GM23338 (cell line): Measurements from ENCODE around the gene TNFRSF4. TPM values are rescaled to one million over a fixed set of nuclear protein-coding genes. Genes with fewer than 3 reads are reported as not detected.

ENCODE experiments used
- ATAC-seq: fragments of 200-7000 bp; cut with Tn5 transposase; 3 replicates; pipeline ENCODE4 v1.9.1; 2020
- DNase-seq: peaks from one replicate; pipeline ENCODE4 v3.0.0-alpha.2; 2015; ENCODE audit warnings: low spot score
- H2AFZ ChIP-seq: fragments of 200-600 bp; sonication (generic); 2 replicates; pipeline ENCODE4 v1.8.0; 2016; ENCODE audit warnings: antibody characterized with exemption, mild to moderate bottlenecking, moderate library complexity
- H3F3A ChIP-seq: fragments of 200-600 bp; sonication (generic); replicated peaks from 2 replicates; pipeline ENCODE4 v1.8.0; 2017; ENCODE audit warnings: antibody characterized with exemption, mixed run types, low read depth
- H3K27ac ChIP-seq: fragments of 200-600 bp; sonication (generic); 2 replicates; pipeline ENCODE4 v1.6.1; 2016; ENCODE audit warnings: low read depth
- H3K27me3 ChIP-seq: fragments of 200-600 bp; sonication (generic); 2 replicates; pipeline ENCODE4 v1.8.0; 2016; ENCODE audit warnings: mild to moderate bottlenecking, mixed run types, moderate library complexity; ENCODE audit not compliant: insufficient read depth
- H3K36me3 ChIP-seq: fragments of 200-600 bp; sonication (generic); 2 replicates; pipeline ENCODE4 v1.8.0; 2016; ENCODE audit warnings: mild to moderate bottlenecking; ENCODE audit not compliant: insufficient read depth
- H3K4me1 ChIP-seq: fragments of 200-600 bp; sonication (generic); 2 replicates; pipeline ENCODE4 v1.8.0; 2016; ENCODE audit warnings: mild to moderate bottlenecking, moderate library complexity; ENCODE audit not compliant: insufficient read depth
- H3K4me2 ChIP-seq: fragments of 200-600 bp; sonication (generic); 2 replicates; pipeline ENCODE4 v1.7.1; 2017; ENCODE audit warnings: mixed run types
- H3K4me3 ChIP-seq: fragments of 200-600 bp; sonication (generic); 2 replicates; pipeline ENCODE4 v1.6.1; 2016; ENCODE audit warnings: mixed run types
- H3K79me2 ChIP-seq: fragments of 200-600 bp; sonication (generic); replicated peaks from 2 replicates; pipeline ENCODE4 v1.8.0; 2017; ENCODE audit warnings: mild to moderate bottlenecking; ENCODE audit not compliant: insufficient read depth
- H3K9me2 ChIP-seq: fragments of 200-600 bp; sonication (generic); 2 replicates; pipeline ENCODE4 v1.8.0; 2017; ENCODE audit not compliant: insufficient read depth
- H4K20me1 ChIP-seq: fragments of 200-600 bp; sonication (generic); replicated peaks from 2 replicates; pipeline ENCODE4 v1.8.0; 2017; ENCODE audit warnings: mild to moderate bottlenecking; ENCODE audit not compliant: insufficient read depth
- H3K27ac Mint-ChIP-seq: 2 replicates; pipeline ENCODE4 v1.8.0; 2020; ENCODE audit warnings: inconsistent platforms, mild to moderate bottlenecking, moderate library complexity, mixed read lengths
- H3K27me3 Mint-ChIP-seq: 3 replicates; pipeline ENCODE4 v1.8.0; 2022; ENCODE audit warnings: low read depth, mild to moderate bottlenecking, moderate library complexity, mixed read lengths, inconsistent platforms; ENCODE audit not compliant: insufficient read depth, poor library complexity
- H3K36me3 Mint-ChIP-seq: 3 replicates; pipeline ENCODE4 v1.8.0; 2021; ENCODE audit warnings: low read depth, mild to moderate bottlenecking, inconsistent platforms, moderate library complexity, mixed read lengths
- H3K4me1 Mint-ChIP-seq: 3 replicates; pipeline ENCODE4 v1.8.0; 2020; ENCODE audit warnings: mild to moderate bottlenecking, inconsistent platforms, mixed read lengths
- H3K4me3 Mint-ChIP-seq: 3 replicates; pipeline ENCODE4 v1.8.0; 2021; ENCODE audit warnings: moderate library complexity, mild to moderate bottlenecking, inconsistent platforms, mixed read lengths
- H3K9me3 Mint-ChIP-seq: 3 replicates; pipeline ENCODE4 v1.8.0; 2020; ENCODE audit warnings: moderate library complexity, mild to moderate bottlenecking, inconsistent platforms, mixed read lengths
- CREB1 ChIP-seq: fragments of 250-450 bp; sonication (Bioruptor Pico); IDR thresholded peaks from 2 replicates; pipeline ENCODE4 v1.5.0; 2020; ENCODE audit warnings: low read depth, mild to moderate bottlenecking, moderate library complexity
- CTCF ChIP-seq, 2 experiments: fragments of 200-600 bp in 1 of 2; sonication (generic) in 1 of 2; conservative IDR thresholded peaks; 2 replicates each; pipeline versions ENCODE4 v1.5.1 to v1.6.1; 2016 to 2017; ENCODE audit warnings: antibody characterized with exemption in 2 of 2, low read depth in 2 of 2, mild to moderate bottlenecking in 2 of 2, moderate library complexity in 1 of 2
- ETS1 ChIP-seq: IDR thresholded peaks from 2 replicates; pipeline ENCODE4 v1.6.1; 2016; ENCODE audit warnings: antibody characterized with exemption
- EZH2 ChIP-seq: fragments of 200-600 bp; sonication (generic); IDR thresholded peaks from one replicate; pipeline ENCODE4 v1.8.0; 2017; ENCODE audit warnings: antibody characterized with exemption, mild to moderate bottlenecking, low read depth; ENCODE audit not compliant: unreplicated experiment
- EZH2phosphoT487 ChIP-seq: fragments of 200-600 bp; sonication (generic); IDR thresholded peaks from one replicate; pipeline ENCODE4 v1.8.1; 2018; ENCODE audit warnings: antibody characterized with exemption; ENCODE audit not compliant: unreplicated experiment
- JUNB ChIP-seq: IDR thresholded peaks from one replicate; pipeline ENCODE4 v1.6.1; 2016; ENCODE audit warnings: antibody characterized with exemption; ENCODE audit not compliant: unreplicated experiment
- NANOG ChIP-seq: IDR thresholded peaks from 2 replicates; pipeline ENCODE4 v1.6.1; 2016; ENCODE audit warnings: antibody characterized with exemption, borderline replicate concordance
- POLR2AphosphoS5 ChIP-seq: IDR thresholded peaks from 2 replicates; pipeline ENCODE4 v1.6.1; 2016; ENCODE audit warnings: antibody characterized with exemption, low read depth
- REST ChIP-seq: IDR thresholded peaks from one replicate; pipeline ENCODE4 v1.6.1; 2018; ENCODE audit warnings: antibody characterized with exemption; ENCODE audit not compliant: unreplicated experiment
- STAT1 ChIP-seq: IDR thresholded peaks from one replicate; pipeline ENCODE4 v1.6.1; 2016; ENCODE audit warnings: antibody characterized with exemption; ENCODE audit not compliant: unreplicated experiment
- ZNF114 ChIP-seq: fragments of 250-450 bp; sonication (Bioruptor Pico); IDR thresholded peaks from 2 replicates; pipeline ENCODE4 v1.5.0; 2020; ENCODE audit warnings: mild to moderate bottlenecking, moderate library complexity
- ZNF331 ChIP-seq: fragments of 250-450 bp; sonication (Bioruptor Pico); IDR thresholded peaks from 2 replicates; pipeline ENCODE4 v1.5.0; 2020; ENCODE audit warnings: low read depth, mild to moderate bottlenecking, moderate library complexity
- ZNF462 ChIP-seq: fragments of 250-450 bp; sonication (Bioruptor Pico); IDR thresholded peaks from 2 replicates; pipeline ENCODE4 v1.5.0; 2020; ENCODE audit warnings: mild to moderate bottlenecking, moderate library complexity
- polyA plus RNA-seq: library from polyadenylated mRNA; unstranded; fragments of >200 nt; fragmentation: Nextera tagmentation; extraction: Ambion mirVana; gene quantifications from 2 replicates; pipeline ENCODE4 v1.2.1, GENCODE V29; 2016
- total RNA-seq: library from RNA; depleted of rRNA; stranded (reverse); fragments of >200 nt; shearing (Covaris generic); gene quantifications from 2 replicates; pipeline ENCODE4 v1.2.3, GENCODE V29; 2014

The TNFRSF4 gene
- total and polyA plus RNA-seq, 2 experiments from 2014 or later: not detected

- Histone ChIP-seq H3K4me1 (peaks cover 9% of the 10 kb centered on the region), H3K79me2 (peaks cover 30% of the 10 kb centered on the region), H3K4me3 (no peak overlapping the region), H3K4me2 (no peak overlapping the region), H4K20me1 (peaks cover 24% of the 10 kb centered on the region), H3K27ac (peak overlapping the region; percentile 63; the same call in 1 of the 2 replicates), H3K9me2 (no peaks in the 10 kb centered on the region), H3F3A (0 out of 2 replicates have a peak, but pooled peaks cover 13% of the 10 kb centered on the region), H3K36me3 (peaks cover 19% of the 10 kb centered on the region; the same call in 1 of the 2 replicates), H2AFZ (no peak overlapping the region), H3K27me3 (no peaks in the 10 kb centered on the region)
- Mint-ChIP-seq H3K9me3 (no peaks in the 10 kb centered on the region), H3K4me3 (no peak overlapping the region), H3K27me3 (peaks cover 21% of the 10 kb centered on the region), H3K4me1 (peaks cover 20% of the 10 kb centered on the region), H3K27ac (peak overlapping the region; percentile 38; the same call in 1 of the 2 replicates), H3K36me3 (peaks cover 70% of the 10 kb centered on the region)
- TF ChIP-seq ETS1 (no peak), POLR2AphosphoS5 (no peak), CTCF (conservative IDR thresholded peaks at IDR 0.05; ENCODE audit: low read depth in 2 of 2) (no peak), ZNF331 (CRISPR knock-in tag) (no peak), NANOG (no peak), ZNF114 (CRISPR knock-in tag) (no peak), STAT1 (no peak), JUNB (no peak), EZH2phosphoT487 (no peak), CREB1 (CRISPR knock-in tag) (no peak), REST (no peak), ZNF462 (CRISPR knock-in tag) (no peak), EZH2 (no peak)
- no peak for DNase-seq
- ATAC-seq: no peak
Measured at GRCh38 chr1:1260843-1261560, 47.0 kb upstream of the TNFRSF4 start.
